Activated naive CD4-positive, alpha-beta T cell treated with anti-CD3 and anti-CD28 coated beads, Interleukin-2, amount 10 ng/mL, durations not matched to agents 7 days and 5 days (primary cell): Measurements from ENCODE around the gene SPDYE16.
"Not testable (repeated sequence)": the region's sequence is repeated elsewhere in the genome, so short reads cannot be mapped to it uniquely, and the experiment has no call there.

Experiments used
- CTCF ChIA-PET: fragments of 350-600 bp; sonication (Branson Sonifier 250); formaldehyde crosslinking; loops from one replicate; lab custom pipeline; 2021; ENCODE audit warnings: antibody characterized with exemption; lab: Charles Lee
- DNase-seq: peaks from one replicate; pipeline ENCODE4 v3.0.0-alpha.2; 2020
- H3K27ac Mint-ChIP-seq: one replicate; pipeline ENCODE4 v1.8.0; 2021; ENCODE audit warnings: mild to moderate bottlenecking, moderate library complexity, mixed read lengths
- H3K27me3 Mint-ChIP-seq: one replicate; pipeline ENCODE4 v1.8.0; 2021; ENCODE audit warnings: mild to moderate bottlenecking, mixed read lengths
- H3K36me3 Mint-ChIP-seq: one replicate; pipeline ENCODE4 v1.8.0; 2021; ENCODE audit warnings: mixed read lengths
- H3K4me1 Mint-ChIP-seq: one replicate; pipeline ENCODE4 v1.8.0; 2021; ENCODE audit warnings: mixed read lengths
- H3K4me3 Mint-ChIP-seq: one replicate; pipeline ENCODE4 v1.8.0; 2021; ENCODE audit warnings: mild to moderate bottlenecking, moderate library complexity, mixed read lengths
- H3K9me3 Mint-ChIP-seq: one replicate; pipeline ENCODE4 v1.8.0; 2021; ENCODE audit warnings: mixed read lengths

SPDYE16 gene

GRCh38 chr7:76567753-76568152, 24.7 kb upstream of the SPDYE16 start:
- H3K27me3 Mint-ChIP-seq, H3K4me1 Mint-ChIP-seq, CTCF ChIA-PET, H3K4me3 Mint-ChIP-seq, H3K9me3 Mint-ChIP-seq, H3K27ac Mint-ChIP-seq, DNase-seq: not testable (repeated sequence)
- peaks cover 27% of the 10 kb centered on the region for H3K36me3 Mint-ChIP-seq

- CTCF ChIA-PET, H3K27ac Mint-ChIP-seq, H3K9me3 Mint-ChIP-seq, H3K4me3 Mint-ChIP-seq, H3K4me1 Mint-ChIP-seq, H3K27me3 Mint-ChIP-seq, DNase-seq: not testable (repeated sequence)
- H3K36me3 Mint-ChIP-seq, result peaks cover 26% of the 10 kb centered on the region
Observed at GRCh38 chr7:76567311-76567710, 24.2 kb upstream of the SPDYE16 start.

GRCh38 chr7:76565001-76565400, 21.9 kb upstream of the SPDYE16 start:
- not testable (repeated sequence) for H3K4me1 Mint-ChIP-seq, H3K27ac Mint-ChIP-seq, H3K27me3 Mint-ChIP-seq

DNA sequence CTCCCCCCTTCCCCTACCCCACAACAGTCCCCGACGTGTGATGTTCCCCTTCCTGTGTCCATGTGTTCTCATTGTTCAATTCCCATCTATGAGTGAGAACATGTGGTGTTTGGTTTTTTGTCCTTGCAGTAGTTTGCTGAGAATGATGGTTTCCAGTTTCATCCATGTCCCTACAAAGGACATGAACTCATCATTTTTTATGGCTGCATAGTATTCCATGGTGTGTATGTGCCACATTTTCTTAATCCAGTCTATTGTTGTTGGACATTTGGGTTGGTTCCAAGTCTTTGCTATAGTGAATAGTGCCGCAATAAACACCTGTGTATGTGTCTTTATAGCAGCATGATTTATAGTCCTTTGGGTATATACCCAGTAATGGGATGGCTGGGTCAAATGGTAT, 18.2 kb upstream of the SPDYE16 start:
- H3K4me1 Mint-ChIP-seq, DNase-seq, H3K27ac Mint-ChIP-seq, H3K27me3 Mint-ChIP-seq, H3K9me3 Mint-ChIP-seq, CTCF ChIA-PET, H3K4me3 Mint-ChIP-seq: not testable (repeated sequence)
- H3K36me3 Mint-ChIP-seq, result peaks cover 36% of the 10 kb centered on the region

More at GRCh38 chr7:76565001-76565400, 21.9 kb upstream of the SPDYE16 start:
- H3K9me3 Mint-ChIP-seq, H3K4me3 Mint-ChIP-seq, DNase-seq, CTCF ChIA-PET: not testable (repeated sequence)
- peaks cover 29% of the 10 kb centered on the region for H3K36me3 Mint-ChIP-seq

- H3K9me3 Mint-ChIP-seq, H3K27me3 Mint-ChIP-seq, H3K4me1 Mint-ChIP-seq, H3K27ac Mint-ChIP-seq, H3K4me3 Mint-ChIP-seq, CTCF ChIA-PET, DNase-seq: not testable (repeated sequence)
- H3K36me3 Mint-ChIP-seq, result peaks cover 36% of the 10 kb centered on the region
Observed at GRCh38 chr7:76560157-76560556, 17.1 kb upstream of the SPDYE16 start.

DNA sequence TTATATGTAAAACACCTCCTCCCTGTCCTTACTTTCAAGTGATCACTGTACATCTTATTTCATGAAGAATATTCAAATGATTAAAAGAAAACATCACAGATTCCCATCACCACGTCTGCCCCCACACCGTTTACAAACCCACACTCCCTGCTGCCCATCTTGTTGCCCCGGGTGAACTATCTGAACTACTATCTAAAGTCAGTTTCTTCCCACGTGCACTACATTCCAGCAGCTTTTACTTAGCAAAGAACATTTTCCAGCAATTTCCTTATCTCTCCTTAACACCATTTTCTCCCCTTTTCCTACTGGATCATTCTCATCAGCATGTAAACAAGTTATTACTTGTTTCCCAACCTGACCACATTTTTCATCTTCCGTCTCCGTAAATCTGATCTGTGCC, 16.6 kb upstream of the SPDYE16 start:
- H3K27ac Mint-ChIP-seq, H3K4me1 Mint-ChIP-seq, H3K27me3 Mint-ChIP-seq, DNase-seq, H3K4me3 Mint-ChIP-seq, CTCF ChIA-PET, H3K9me3 Mint-ChIP-seq: not testable (repeated sequence)
- H3K36me3 Mint-ChIP-seq, result peaks cover 38% of the 10 kb centered on the region

- DNase-seq, result not testable (repeated sequence)
Observed at GRCh38 chr7:76551992-76552391, 8.9 kb upstream of the SPDYE16 start.

GRCh38 chr7:76549855-76550248, 6.8 kb upstream of the SPDYE16 start:
- Mint-ChIP-seq H3K36me3 (peaks cover 14% of the 10 kb centered on the region), H3K27ac (peak overlapping the region; percentile 89), H3K4me1 (peaks cover 23% of the 10 kb centered on the region), H3K4me3 (peak overlapping the region; percentile 85)
- H3K9me3 Mint-ChIP-seq, CTCF ChIA-PET, H3K27me3 Mint-ChIP-seq: not testable (repeated sequence)
- DNase-seq, result peak; percentile 24

More at GRCh38 chr7:76551992-76552391, 8.9 kb upstream of the SPDYE16 start:
- H3K27me3 Mint-ChIP-seq, CTCF ChIA-PET, H3K27ac Mint-ChIP-seq, H3K9me3 Mint-ChIP-seq, H3K4me3 Mint-ChIP-seq: not testable (repeated sequence)
- Mint-ChIP-seq H3K36me3 (peaks cover 21% of the 10 kb centered on the region), H3K4me1 (peaks cover 23% of the 10 kb centered on the region)

- H3K4me3 Mint-ChIP-seq, result peak overlapping the region; percentile 85
- DNase-seq, result peak; percentile 92
- H3K27me3 Mint-ChIP-seq, CTCF ChIA-PET, H3K9me3 Mint-ChIP-seq: not testable (repeated sequence)
- H3K36me3 Mint-ChIP-seq, result peaks cover 13% of the 10 kb centered on the region
- peak overlapping the region; percentile 89 for H3K27ac Mint-ChIP-seq
- H3K4me1 Mint-ChIP-seq, result peaks cover 23% of the 10 kb centered on the region
Observed at GRCh38 chr7:76549025-76549854, 6.1 kb upstream of the SPDYE16 start.

DNA sequence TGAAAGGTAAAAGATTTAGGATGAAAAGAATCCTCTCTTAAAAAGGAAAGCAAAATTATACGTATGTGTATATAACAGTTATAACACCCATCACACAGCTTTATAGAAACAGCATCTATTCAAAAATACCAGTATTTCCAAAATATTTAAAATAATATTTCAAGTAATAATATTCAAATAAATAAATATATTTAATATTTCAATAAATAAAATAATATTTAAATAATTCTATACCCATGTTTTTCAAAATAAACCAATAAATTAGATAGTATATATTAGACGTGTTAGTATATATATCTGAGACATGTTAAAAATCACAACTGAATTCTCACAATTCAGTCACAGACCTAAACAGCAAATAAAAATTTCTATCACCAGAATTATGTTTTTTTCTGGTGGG, 11.5 kb downstream of the SPDYE16 start:
- DNase-seq, H3K4me1 Mint-ChIP-seq, CTCF ChIA-PET, H3K27me3 Mint-ChIP-seq, H3K36me3 Mint-ChIP-seq, H3K27ac Mint-ChIP-seq, H3K4me3 Mint-ChIP-seq, H3K9me3 Mint-ChIP-seq: not testable (repeated sequence)

GRCh38 chr7:76526183-76526582, 16.9 kb downstream of the SPDYE16 start:
- H3K4me3 Mint-ChIP-seq, H3K4me1 Mint-ChIP-seq, H3K27me3 Mint-ChIP-seq, H3K27ac Mint-ChIP-seq, H3K9me3 Mint-ChIP-seq, DNase-seq, H3K36me3 Mint-ChIP-seq, CTCF ChIA-PET: not testable (repeated sequence)

DNA sequence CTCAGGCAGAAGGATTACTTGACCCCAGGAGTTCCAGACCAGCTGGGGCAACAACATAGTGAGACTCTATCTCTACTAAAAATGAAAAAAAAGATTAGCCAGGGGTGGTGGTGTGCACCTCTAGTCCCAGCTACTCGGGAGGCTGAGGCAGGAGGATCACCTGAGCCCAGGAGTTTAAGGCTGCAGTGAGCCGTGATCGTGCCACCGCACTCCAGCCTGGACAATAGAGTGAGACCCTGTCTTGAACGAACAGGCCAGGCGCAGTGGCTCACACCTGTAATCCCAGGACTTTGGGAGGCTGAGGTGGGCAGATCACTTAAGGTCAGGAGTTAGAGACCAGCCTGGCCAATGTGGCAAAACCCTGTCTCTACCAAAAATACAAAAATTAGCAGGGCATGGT, 26.2 kb downstream of the SPDYE16 start:
- H3K9me3 Mint-ChIP-seq, H3K27me3 Mint-ChIP-seq, H3K4me1 Mint-ChIP-seq, H3K4me3 Mint-ChIP-seq, CTCF ChIA-PET, H3K36me3 Mint-ChIP-seq, H3K27ac Mint-ChIP-seq, DNase-seq: not testable (repeated sequence)

- peaks cover 8% of the 10 kb centered on the region for H3K27me3 Mint-ChIP-seq
- CTCF ChIA-PET, result no interaction called here
- H3K4me3 Mint-ChIP-seq, result no peak overlapping the region
- no peaks in the 10 kb centered on the region for H3K36me3 Mint-ChIP-seq
- DNase-seq, result peak; percentile 60
- no peaks in the 10 kb centered on the region for H3K4me1 Mint-ChIP-seq
- H3K27ac Mint-ChIP-seq, result no peak overlapping the region
- no peaks in the 10 kb centered on the region for H3K9me3 Mint-ChIP-seq
Observed at GRCh38 chr7:76515999-76516443, 27.1 kb downstream of the SPDYE16 start.

DNA sequence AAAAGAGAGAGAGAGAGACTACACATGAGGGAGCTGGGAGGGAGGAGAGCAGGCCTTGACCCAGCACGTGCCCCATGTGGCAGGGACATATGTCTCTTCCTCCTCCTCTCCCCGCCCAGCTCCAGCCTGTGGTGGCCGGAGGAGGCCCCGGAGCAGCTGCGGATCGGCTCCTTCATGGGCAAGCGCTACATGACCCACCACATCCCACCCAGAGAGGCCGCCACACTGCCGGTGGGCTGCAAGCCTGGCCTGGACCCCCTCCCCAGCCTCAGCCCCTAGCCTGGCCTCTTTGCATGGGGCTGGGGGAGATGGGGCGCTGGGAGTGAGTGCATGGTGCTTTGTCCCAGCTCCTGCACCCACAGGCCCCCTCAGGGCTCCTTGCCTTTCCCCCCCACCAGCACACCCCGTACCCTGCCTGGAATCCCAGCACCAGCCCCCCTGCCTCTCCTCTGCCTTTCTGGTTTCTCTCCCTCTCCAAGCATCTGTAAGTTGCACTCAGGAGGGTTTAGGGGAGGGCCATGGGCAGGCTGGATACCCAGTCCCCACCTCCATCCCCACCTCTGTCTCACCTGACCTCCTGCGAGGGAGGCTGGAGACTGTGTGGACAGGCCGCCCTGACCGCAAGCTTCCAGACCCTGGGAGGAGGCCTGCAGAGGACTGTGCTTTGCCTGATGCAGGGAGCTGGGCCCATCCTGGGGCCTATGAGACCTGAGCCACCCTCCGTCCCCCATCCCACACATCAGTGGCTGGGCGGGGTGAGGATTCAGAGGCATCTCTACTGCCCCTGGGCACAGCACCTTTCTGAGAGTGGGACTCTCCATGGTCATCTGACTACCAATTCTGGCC, 27.9 kb downstream of the SPDYE16 start:
- DNase-seq, result no peak
- no peaks in the 10 kb centered on the region for H3K4me1 Mint-ChIP-seq
- peaks cover 5% of the 10 kb centered on the region for H3K27me3 Mint-ChIP-seq
- H3K4me3 Mint-ChIP-seq, result no peak overlapping the region
- CTCF ChIA-PET, result no interaction called here
- H3K36me3 Mint-ChIP-seq, result no peaks in the 10 kb centered on the region
- no peak overlapping the region for H3K27ac Mint-ChIP-seq
- no peaks in the 10 kb centered on the region for H3K9me3 Mint-ChIP-seq
